GM11168 (cell line): ENCODE data around the gene PDSS2.
"Not testable (repeated sequence)": the region's sequence is repeated elsewhere in the genome, so short reads cannot be mapped to it uniquely, and the experiment has no call there.

Experiments
- in situ Hi-C: fragments of 300-500 bp; cut with MboI; formaldehyde crosslinking; loops from one replicate; pipeline ENCODE4 v1.12.0; 2022; ENCODE audit warnings: low sequenced_read_pairs; ENCODE audit not compliant: unreplicated experiment

Gene PDSS2

DNA sequence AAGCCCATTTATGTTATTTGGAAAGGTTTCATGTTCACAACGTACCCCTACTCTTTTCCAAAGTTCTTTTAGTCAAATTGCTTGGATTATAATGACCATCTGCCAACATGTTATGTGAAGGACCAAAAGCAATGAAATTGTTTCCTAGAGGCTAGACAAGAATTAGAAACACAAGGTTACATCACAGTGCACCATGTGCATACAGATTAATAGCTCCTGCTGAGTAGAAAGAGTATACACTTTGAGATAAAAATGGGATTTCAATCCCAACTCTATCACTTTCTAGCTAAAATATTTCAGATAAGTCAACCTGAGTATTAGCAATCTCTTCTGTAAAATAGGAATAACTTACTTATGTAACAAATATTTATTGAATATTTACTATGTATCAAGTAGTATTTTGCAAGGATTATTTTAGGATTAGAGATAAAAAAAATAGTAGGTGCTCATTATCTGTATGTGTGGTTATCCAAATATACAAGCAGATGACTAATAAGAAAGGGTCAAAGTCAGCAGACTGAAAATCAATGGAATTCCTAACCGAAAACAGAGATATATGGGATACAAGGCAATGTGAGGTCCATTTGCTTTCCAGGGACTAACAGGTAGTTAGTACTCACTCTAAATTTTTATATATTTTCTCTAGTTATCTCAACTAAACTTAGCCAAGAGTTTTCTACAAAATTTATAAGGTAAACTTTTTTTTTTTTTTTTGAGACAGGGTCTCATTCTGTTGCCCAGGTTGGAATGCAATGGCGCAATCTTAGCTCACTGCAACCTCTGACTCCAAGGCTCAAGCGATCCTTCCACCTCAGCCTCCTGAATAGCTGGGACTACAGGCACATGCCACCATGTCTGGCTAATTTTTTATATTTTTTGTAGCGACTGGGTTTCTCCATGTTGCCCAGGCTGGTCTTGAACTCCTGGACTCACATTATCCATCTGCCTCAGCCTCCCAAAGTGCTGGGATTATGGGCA is 127.7 kb downstream of the PDSS2 start:
- in situ Hi-C loops = no loop called here

DNA sequence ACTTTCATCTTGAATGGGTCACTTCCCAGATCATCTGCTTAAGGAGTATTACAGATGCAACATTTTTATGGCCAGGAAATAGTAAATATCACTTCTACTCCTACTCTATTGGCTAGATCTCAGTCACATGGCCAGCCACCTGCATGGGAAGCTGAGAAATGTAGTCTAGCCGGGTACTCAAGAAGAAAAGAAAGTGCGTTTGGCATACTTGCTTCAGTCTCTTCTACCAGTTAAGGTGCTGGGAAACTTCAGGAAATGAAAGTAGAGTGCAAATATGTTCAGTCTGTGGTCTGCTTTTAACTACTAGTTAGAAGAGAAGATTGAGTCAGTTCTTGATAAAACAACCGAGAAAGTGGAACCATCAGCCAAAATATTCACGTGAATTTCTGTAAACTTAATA is 129.2 kb downstream of the PDSS2 start:
- in situ Hi-C loops = no loop called here

DNA sequence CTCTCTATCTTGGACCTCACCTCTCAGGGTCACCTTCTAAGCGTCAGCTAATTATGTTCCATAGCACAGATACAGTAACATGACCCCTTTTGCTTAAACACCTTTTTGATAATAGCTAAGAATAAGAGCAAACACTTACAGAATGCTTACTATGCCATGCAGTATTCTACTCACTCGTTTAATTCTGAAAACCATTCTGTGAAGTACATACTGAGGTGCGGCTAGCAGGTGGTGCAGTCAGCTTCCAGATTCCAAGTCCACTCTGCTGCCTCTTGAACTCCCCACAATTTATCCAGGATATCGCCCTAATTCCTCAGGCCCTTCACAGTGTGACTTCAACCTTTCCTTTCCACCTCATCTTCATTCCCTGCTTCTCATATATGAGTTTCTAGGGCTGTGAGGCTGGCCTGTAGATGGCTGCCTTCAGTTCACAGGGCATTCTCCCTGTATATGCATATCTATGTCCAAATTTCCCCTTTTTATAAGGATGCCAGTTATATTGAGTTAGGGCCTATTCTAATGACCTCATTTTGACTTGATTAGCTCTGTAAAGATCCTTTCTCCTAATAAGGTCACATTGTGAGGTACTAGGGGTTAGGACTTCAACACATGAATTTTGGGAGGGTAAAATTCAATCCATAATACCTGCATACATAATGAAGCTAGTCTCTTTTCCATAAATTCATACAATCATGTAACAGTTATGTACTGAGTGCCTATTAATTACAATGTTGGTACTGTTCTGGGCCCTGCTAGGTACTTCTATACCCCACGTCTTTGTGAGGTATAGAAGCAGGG is 130.1 kb downstream of the PDSS2 start:
- in situ Hi-C loops = loop anchor here (10.0 kb wide), 1 partner anchor 296 kb away; no protein-coding TSS in a partner anchor

DNA sequence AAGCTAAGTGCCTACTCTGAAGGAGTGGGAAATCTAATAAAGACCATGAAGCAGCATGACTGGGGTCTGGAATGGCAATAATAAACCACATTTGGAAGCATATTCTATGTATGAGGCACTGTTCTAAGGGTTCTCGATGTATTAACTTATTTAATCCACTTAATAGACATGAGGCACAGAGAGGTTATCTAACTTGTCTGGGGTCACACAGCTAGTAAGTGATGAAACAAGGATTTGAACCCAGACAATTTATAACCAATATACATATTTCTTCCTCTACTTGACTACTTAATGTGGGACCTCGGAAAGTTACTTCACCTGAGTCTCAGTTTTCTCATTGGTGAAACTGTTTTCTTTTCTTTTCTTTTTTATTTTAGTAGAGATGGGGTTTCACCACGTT is 131.3 kb downstream of the PDSS2 start:
- in situ Hi-C loops = loop anchor here (10.0 kb wide), 1 partner anchor 297 kb away; no protein-coding TSS in a partner anchor

DNA sequence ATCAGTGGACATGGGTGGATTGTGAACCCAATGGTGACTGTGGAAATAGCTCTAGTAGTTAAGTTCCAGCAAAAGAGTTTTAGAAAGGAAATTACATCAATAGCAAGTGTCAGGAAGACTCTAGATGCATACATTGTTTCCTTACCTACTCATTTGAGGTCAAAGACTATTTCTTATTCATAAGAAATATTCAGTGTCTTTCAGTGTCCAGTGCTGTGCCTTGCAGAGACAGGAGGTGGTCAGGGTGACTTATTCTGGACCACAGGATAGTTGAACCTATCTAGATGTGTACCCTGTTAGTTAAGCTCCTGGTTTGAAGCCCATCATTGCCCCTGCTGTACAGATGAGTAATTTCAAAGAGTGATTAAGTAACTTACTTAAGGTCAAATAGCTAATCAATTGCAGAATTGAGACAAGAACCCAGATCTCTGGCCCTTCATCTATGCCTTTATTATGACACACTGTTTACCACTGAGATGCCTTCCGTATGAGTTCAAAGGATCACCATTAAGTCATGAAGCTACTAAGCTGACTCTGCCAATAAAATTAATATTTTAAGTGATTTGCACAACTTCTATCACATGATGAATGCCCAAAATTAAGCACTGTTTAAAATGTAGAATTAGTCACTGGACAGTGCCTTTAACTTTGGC is 136.1 kb downstream of the PDSS2 start:
- in situ Hi-C loops = loop anchor here (10.0 kb wide), 1 partner anchor 302 kb away; no protein-coding TSS in a partner anchor

DNA sequence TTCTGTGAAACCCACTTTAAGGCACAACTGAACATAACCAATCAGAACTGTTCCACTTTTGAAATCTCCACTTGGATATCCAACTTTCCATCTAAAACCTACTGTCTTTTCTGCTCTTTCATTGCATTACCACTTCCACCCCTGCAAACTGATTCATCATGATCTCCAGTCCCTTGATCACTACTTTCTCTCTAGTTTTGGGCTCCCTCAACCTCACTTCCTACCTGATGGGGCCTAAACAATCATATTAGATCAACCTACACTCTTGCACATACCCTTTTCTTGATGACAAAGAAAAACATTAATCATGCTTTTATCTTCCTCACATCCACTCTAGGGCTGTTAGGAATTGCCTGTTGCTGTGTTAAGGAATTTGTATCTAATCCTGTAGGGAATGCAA is 137.6 kb downstream of the PDSS2 start:
- in situ Hi-C loops = loop anchor here (10.0 kb wide), 1 partner anchor 303 kb away; no protein-coding TSS in a partner anchor

DNA sequence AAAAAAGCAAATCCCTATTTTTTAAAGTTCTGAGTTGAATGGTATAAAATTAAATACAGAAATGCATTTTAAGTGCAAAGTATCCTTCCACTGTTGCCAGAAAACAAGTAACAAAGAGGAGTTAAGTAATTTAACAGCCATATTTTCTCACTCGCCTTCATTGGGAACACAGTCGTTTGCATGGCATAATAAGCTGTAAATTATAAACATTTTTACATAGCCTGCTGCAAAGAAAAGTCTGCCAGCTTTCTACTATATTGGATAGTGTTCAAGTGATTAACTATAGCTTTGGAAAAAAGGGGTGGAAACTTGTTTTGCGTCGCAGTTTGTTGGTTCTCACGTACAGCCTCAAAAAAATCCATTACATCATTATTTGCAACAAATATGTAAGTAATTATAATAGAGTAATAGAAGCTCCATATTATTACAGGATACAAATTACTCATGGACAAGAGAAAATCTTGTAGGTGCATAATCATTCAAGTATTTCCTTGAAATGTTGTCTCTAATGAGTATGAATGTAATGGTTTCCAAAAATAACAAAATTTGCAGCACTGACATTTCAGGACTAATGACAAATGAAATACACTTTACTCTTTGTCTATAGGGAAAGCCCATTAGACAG is 139.3 kb downstream of the PDSS2 start:
- in situ Hi-C loops = loop anchor here (10.0 kb wide), 2 partner anchors 135 to 305 kb away; partner anchors contain the start of gene PDSS2

DNA sequence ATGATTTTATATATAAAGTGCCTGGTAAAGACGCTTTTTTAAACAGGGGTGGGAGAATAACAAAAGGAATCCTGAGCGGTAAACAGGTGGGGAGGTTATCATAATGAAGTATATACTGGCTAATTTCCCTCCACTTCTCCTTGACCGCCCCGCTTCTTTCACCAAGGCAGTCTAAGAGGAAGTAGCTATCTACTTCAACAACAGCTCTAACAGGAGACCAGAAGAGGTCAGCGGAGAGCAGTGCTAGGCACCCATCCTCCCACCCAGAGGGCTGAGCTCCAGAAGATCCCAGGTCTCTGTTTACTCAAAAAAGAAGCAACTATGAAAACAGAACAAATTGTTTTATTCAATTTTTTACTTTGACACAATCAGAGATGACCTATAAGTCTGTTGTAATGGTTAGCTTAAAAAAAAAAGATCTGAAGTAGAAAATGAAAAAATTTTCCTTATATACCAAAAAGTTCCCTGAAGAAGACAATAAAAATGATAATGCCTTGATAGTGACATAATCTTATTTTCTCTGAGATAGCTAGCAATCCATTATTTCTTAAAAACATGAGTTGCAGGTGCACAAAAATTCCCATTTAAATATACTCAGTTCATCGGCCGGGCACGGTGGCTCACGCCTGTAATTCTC is 141.1 kb downstream of the PDSS2 start:
- in situ Hi-C loops = loop anchor here (10.0 kb wide), 1 partner anchor 137 kb away; the partner anchor contains the start of gene PDSS2

DNA sequence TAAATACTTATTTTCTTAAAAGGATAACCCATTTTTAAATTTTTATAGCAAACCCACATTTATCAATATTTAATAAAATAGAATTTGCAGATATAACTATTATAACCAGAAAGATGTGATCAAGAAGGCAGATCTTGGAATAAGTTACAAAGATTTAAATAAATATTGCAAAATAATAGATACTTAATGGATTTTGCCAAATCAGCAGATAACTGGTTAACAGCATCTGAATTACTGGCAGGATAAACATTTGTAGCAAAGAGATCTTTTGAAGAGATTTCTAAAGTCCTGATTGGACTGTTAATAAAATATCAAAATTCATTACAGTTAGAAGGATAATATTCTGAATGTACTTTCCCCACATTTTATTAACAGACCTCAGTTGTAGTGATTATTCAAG is 144.2 kb downstream of the PDSS2 start:
- in situ Hi-C loops = loop anchor here (10.0 kb wide), 1 partner anchor 140 kb away; the partner anchor contains the start of gene PDSS2

DNA sequence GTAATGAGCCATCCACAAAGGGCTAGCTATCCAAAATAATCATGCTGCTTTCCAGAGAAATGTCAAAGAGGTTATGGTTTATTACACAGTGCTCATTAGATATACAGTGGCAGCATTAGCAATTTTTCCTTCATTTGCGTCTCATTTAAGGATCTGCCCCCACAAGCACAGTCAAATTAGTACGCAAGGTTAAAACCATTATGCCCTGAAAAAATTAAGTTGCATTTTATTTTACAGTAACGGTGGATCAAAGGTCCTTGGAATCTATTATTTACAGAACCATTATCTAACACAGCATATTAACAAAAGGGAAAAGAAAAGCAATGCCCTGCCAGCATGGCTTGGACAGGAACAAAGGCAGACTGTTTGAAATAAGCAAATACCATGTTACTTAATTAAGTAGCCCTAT is 144.8 kb downstream of the PDSS2 start:
- in situ Hi-C loops = loop anchor here (10.0 kb wide), 1 partner anchor 140 kb away; the partner anchor contains the start of gene PDSS2

DNA sequence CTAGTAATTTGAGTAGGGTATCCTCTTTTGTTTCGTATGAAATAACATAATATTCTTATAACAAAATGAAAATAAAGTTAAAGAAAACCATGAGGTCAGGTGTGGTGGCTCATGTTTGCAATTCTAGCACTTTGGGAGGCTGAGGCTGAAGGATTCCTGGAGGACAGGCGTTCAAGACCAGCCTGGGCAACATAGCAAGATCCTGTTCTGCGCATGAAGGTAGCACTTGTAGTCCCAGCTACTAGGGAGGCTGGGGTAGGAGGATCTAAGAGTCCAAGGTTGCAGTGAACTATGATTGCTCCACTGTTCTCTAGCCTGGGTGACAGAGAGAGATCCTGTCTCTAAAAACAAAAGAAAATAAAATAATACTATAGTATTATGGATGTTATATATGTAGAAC is 145.6 kb downstream of the PDSS2 start:
- in situ Hi-C loops = loop anchor here (10.0 kb wide), 1 partner anchor 141 kb away; the partner anchor contains the start of gene PDSS2

DNA sequence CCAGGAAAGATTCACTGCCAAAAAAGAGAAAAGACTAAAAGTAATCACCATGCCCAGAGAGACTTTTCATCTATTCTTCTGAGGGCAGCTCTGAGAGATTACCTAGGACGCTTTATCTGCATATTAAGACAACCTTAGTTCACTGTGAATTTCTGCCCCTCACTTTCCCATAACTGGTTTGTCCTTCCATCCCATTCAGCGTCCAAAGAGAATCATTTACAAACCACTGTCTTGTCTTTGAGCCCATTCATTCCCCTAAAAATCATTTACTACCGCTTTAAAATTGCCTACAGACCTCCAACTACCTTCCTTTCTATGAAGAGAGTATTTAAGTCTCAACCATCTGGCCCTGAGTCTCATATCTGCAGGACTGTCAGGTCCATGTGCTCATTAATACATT is 149.0 kb downstream of the PDSS2 start:
- in situ Hi-C loops = loop anchor here (10.0 kb wide), 1 partner anchor 144 kb away; the partner anchor contains the start of gene PDSS2

DNA sequence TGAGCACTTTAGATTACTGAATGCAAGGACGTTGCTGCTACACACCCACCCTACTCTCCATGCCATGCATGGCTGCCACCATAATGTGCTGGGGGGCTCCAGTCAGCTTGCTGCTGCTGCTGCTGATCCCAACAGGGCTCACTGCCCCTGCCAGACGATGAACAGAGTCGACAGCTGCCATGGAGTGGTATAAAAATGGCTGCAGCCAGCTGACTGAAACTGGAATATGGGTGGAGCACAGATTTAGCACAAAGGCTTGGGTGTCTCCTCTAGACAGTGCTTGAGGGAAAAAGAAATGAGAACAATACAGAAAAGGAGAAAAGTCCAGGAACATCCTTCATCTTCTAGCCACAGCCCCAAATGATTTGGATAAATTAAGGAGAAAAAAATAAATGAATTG is 150.7 kb downstream of the PDSS2 start:
- in situ Hi-C loops = no loop called here

DNA sequence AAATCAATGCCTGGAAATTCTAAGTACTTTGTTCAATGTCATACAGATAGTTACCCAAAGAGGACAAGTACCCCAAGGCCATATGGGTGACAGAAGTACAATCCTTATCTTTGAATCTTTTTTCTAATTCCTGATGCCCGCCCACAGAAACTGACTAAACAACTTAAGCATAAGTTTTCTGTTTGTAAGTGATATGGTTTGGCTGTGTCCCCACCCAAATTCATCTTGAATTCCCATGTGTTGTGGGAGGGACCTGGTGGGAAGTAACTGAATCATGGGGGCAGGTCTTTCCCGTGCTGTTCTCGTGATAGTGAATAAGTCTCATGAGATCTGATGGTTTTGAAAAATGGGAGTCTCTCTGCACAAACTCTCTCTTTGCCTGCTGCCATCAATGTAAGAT is 153.4 kb downstream of the PDSS2 start:
- in situ Hi-C loops = not testable (repeated sequence)

DNA sequence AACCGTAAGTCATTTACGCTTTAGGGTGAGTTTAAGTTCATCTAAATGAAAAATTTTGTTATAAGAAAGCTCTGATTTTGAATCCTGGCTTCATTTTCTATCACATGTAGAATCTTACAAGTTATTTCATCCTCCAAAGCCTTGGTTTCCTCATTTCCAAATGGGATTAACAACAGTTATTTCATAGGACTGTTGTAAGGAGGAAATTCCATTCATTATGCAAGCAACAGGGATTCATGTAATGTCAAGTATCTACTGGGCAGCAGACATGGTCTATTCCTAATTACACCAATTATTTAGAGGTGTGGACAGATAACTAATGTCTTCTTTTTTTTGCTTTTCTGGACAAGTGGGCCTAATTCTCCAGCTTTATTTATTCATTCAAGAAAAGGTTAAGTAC is 154.0 kb downstream of the PDSS2 start:
- in situ Hi-C loops = no loop called here

DNA sequence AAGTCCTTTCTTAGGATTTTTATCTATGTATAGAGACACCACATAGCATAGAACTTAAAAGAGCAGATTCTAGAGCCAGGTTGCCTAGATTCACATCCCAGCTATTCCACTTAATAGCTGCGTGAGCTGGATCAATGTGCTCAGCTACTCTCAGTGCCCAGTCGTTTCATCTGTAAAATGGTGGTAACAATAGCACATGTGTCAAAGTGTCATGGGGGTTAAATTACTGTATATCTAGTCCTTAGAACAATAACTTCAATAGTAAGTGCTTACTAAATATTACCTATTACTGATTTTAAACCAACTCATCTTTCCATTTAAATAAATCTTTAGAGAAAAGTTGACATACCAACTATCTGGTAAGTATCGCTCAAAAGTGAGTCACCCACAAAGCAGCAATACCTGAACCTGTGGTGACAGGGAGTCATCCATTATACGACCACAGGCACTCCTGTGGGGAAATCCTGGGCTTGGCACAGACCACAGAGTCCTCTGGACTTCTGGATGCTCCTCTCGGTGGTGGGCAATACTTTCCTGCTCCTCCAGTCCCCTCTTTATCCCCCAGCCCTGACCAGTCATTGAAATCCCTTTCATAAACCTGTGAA is 154.8 kb downstream of the PDSS2 start:
- in situ Hi-C loops = no loop called here

DNA sequence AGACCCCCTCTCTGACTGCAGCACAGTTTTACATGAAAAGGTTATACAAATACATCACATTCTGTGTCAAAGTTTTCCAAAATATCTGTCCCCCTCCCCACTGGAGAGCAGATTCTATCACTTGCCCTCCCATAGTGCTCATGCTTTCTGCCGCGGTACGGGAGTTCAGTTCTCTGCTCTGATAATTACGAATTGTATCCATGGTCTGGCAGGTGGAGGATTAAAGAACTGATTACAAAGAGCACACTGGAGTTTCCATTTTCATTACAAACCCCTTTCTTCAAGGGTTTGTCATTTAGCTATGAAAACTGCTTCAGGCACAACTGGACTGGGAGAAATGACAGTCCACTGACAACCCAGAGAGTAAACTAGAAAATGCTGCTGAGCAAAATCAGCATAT is 166.0 kb downstream of the PDSS2 start:
- in situ Hi-C loops = no loop called here

DNA sequence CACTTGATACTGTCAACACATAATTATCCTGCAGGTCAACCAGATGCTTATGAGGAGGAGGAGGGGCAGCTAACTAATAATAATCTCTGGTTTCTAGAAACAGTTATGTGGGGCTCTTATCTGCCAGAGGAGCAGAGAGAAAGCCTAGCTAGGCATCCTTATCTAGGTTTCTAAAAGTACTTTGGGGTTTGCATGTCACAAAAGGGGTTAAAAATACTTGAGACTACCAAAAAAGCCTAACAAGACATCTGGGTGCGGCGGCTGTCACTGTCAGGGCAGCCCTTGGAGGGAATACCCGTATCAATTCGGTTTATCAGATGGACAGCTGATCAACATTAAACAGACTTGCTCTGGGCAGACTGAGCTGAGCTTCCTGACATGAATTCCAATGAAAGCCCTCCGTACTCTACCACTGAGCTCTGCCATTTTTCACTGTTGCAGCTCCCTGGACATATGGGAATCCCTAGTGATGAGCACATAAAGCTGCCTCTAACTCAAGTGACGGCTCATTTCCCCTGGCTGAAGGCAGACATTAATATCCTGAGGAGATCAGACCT is 166.6 kb downstream of the PDSS2 start:
- in situ Hi-C loops = no loop called here
